ENCODE data around the gene GCC1.
"Not testable (repeated sequence)": the region's sequence is repeated elsewhere in the genome, so short reads cannot be mapped to it uniquely, and the experiment has no call there.

GCC1 gene

GRCh38 chr7:127541548-127541947 lies 43.8 kb downstream of the GCC1 start:
- Histone ChIP-seq H3K9me2 (replicated peaks; ENCODE audit: control insufficient read depth, low read length) (peaks cover 3% of the 10 kb centered on the region; the same call in 1 of the 2 replicates), H3K4me2 (ENCODE audit: low read length) (no peak overlapping the region)
- TF ChIP-seq EZH2phosphoT487 (IDR thresholded peaks at IDR 0.05; ENCODE audit: borderline replicate concordance, low read length) (no peak), CTCF (IDR thresholded peaks at IDR 0.05; ENCODE audit: low read depth, low read length, poor library complexity, severe bottlenecking) (no peak)

GRCh38 chr7:127540461-127540860 lies 44.9 kb downstream of the GCC1 start:
- not testable (repeated sequence) for H3F3A ChIP-seq (ENCODE audit: control insufficient read depth, insufficient read depth); H3K79me2 ChIP-seq (ENCODE audit: control insufficient read depth, low read length); H3K4me2 ChIP-seq (ENCODE audit: low read length); H3K9me3 ChIP-seq (ENCODE audit: control insufficient read depth, insufficient read depth, low read length); H4K20me1 ChIP-seq (ENCODE audit: control insufficient read depth, insufficient read depth, low read depth, low read length); H3K27ac ChIP-seq (ENCODE audit: low read depth, low read length); H3K4me1 ChIP-seq (ENCODE audit: control insufficient read depth, low read length); H3K36me3 ChIP-seq (ENCODE audit: control insufficient read depth, low read length); H3K4me3 ChIP-seq (ENCODE audit: low read length); H3K9me2 ChIP-seq (replicated peaks; ENCODE audit: control insufficient read depth, low read length)
- H3K27me3 ChIP-seq (ENCODE audit: control insufficient read depth, low read length) = peaks cover 12% of the 10 kb centered on the region

More at GRCh38 chr7:127541548-127541947, 43.8 kb downstream of the GCC1 start:
- no peak overlapping the region for H3K27ac ChIP-seq (ENCODE audit: low read depth, low read length)
- no peaks in the 10 kb centered on the region for H4K20me1 ChIP-seq (ENCODE audit: control insufficient read depth, insufficient read depth, low read depth, low read length)
- H3K36me3 ChIP-seq (ENCODE audit: control insufficient read depth, low read length) = no peaks in the 10 kb centered on the region
- H3K79me2 ChIP-seq (ENCODE audit: control insufficient read depth, low read length) = no peaks in the 10 kb centered on the region
- H3K9me3 ChIP-seq (ENCODE audit: control insufficient read depth, insufficient read depth, low read length) = peaks cover 8% of the 10 kb centered on the region; the same call in 1 of the 2 replicates
- H3K4me1 ChIP-seq (ENCODE audit: control insufficient read depth, low read length) = no peaks in the 10 kb centered on the region
- no peaks in the 10 kb centered on the region for H3F3A ChIP-seq (ENCODE audit: control insufficient read depth, insufficient read depth)
- peaks cover 7% of the 10 kb centered on the region for H3K27me3 ChIP-seq (ENCODE audit: control insufficient read depth, low read length)
- H3K4me3 ChIP-seq (ENCODE audit: low read length) = no peak overlapping the region

GRCh38 chr7:127539116-127539515 lies 46.3 kb downstream of the GCC1 start:
- Histone ChIP-seq H4K20me1 (ENCODE audit: control insufficient read depth, insufficient read depth, low read depth, low read length) (no peaks in the 10 kb centered on the region), H3K9me2 (replicated peaks; ENCODE audit: control insufficient read depth, low read length) (peaks cover 3% of the 10 kb centered on the region; the same call in 1 of the 2 replicates), H3F3A (ENCODE audit: control insufficient read depth, insufficient read depth) (no peaks in the 10 kb centered on the region), H3K9me3 (ENCODE audit: control insufficient read depth, insufficient read depth, low read length) (0 out of 2 replicates have a peak, but pooled peaks cover 4% of the 10 kb centered on the region), H3K79me2 (ENCODE audit: control insufficient read depth, low read length) (no peaks in the 10 kb centered on the region), H3K4me1 (ENCODE audit: control insufficient read depth, low read length) (no peaks in the 10 kb centered on the region), H3K36me3 (ENCODE audit: control insufficient read depth, low read length) (no peaks in the 10 kb centered on the region), H3K4me2 (ENCODE audit: low read length) (no peak overlapping the region), H3K27ac (ENCODE audit: low read depth, low read length) (no peak overlapping the region), H3K4me3 (ENCODE audit: low read length) (no peak overlapping the region), H3K27me3 (ENCODE audit: control insufficient read depth, low read length) (peaks cover 12% of the 10 kb centered on the region)
- no peak for TF ChIP-seq CTCF (IDR thresholded peaks at IDR 0.05; ENCODE audit: low read depth, low read length, poor library complexity, severe bottlenecking)
- TF ChIP-seq EZH2phosphoT487 (IDR thresholded peaks at IDR 0.05; ENCODE audit: borderline replicate concordance, low read length) = no peak

DNA sequence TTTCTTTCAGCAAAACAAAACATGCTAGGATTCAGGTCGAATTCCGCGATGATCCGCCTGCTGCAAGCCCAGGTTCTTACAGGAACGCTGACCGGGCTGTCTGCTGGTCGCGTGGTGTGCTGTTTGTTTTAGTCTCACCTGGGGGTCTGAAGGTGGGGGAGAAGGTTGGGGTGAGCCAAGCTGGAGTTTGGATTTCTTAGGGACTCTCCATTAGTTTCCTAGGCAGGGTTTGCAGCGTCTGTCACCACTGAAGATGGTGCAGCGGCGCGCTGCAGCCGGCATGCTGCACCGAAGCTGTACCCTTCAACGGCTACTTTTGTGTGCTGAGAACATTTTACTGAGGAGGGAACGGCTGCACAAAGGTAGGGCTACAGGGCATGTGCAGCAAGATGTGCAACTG lies 48.7 kb downstream of the GCC1 start:
- Histone ChIP-seq H3K36me3 (ENCODE audit: control insufficient read depth, low read length) (no peaks in the 10 kb centered on the region), H3K27me3 (ENCODE audit: control insufficient read depth, low read length) (peaks cover 12% of the 10 kb centered on the region), H3K9me3 (ENCODE audit: control insufficient read depth, insufficient read depth, low read length) (0 out of 2 replicates have a peak, but pooled peaks cover 2% of the 10 kb centered on the region), H3K27ac (ENCODE audit: low read depth, low read length) (no peak overlapping the region), H3K4me1 (ENCODE audit: control insufficient read depth, low read length) (no peaks in the 10 kb centered on the region), H3K4me2 (ENCODE audit: low read length) (no peak overlapping the region), H3F3A (ENCODE audit: control insufficient read depth, insufficient read depth) (no peaks in the 10 kb centered on the region), H4K20me1 (ENCODE audit: control insufficient read depth, insufficient read depth, low read depth, low read length) (no peaks in the 10 kb centered on the region), H3K79me2 (ENCODE audit: control insufficient read depth, low read length) (no peaks in the 10 kb centered on the region), H3K4me3 (ENCODE audit: low read length) (no peak overlapping the region), H3K9me2 (replicated peaks; ENCODE audit: control insufficient read depth, low read length) (no peaks in the 10 kb centered on the region)
- TF ChIP-seq CTCF (IDR thresholded peaks at IDR 0.05; ENCODE audit: low read depth, low read length, poor library complexity, severe bottlenecking) (no peak), EZH2phosphoT487 (IDR thresholded peaks at IDR 0.05; ENCODE audit: borderline replicate concordance, low read length) (no peak)

Data from DOHH2 (cell line).